GM21367 (cell line): ENCODE data around the gene RNF133.
"Not testable (repeated sequence)": the region's sequence is repeated elsewhere in the genome, so short reads cannot be mapped to it uniquely, and the experiment has no call there.

ENCODE experiments used
- ATAC-seq: cut with Tn5 transposase; IDR thresholded peaks from one replicate; pipeline ENCODE4 v1.9.1; 2021; ENCODE audit not compliant: unreplicated experiment

The RNF133 gene

DNA sequence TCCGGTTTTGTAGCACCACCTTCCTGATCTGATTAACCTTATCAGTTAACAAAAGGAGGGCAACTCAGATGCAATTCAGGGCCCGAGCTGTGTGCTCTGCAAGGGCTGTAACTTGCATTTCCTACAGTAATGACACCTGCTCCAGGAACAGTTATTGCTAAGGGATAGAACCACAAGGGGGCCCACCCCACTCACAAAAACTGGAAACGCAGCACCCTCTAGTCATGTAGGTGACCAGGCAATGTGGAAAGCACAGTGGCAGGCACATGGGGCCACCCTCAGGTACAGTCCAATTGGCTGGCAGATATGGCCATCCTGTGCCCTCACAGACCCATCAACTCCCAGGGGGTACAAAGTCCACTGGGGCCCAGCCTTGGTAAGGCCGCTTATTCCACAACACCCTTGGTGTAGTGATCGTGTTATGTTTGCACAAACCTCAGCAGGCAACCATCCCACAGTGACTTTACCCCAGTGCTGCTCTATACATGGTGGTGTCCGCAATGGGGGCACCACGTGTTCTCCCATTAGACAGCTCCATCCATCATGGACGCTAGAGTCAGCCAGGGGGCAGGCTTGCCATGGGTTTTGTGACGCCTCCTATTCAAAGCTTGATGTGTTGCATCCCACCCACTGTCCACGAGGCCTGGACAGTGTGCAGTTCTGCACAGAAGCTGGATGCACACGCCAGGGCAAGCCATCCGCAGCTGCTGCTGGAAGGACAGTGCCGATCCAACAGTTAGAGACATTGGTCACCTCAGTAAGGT lies 9.4 kb downstream of the RNF133 start:
- ATAC-seq = no peak

DNA sequence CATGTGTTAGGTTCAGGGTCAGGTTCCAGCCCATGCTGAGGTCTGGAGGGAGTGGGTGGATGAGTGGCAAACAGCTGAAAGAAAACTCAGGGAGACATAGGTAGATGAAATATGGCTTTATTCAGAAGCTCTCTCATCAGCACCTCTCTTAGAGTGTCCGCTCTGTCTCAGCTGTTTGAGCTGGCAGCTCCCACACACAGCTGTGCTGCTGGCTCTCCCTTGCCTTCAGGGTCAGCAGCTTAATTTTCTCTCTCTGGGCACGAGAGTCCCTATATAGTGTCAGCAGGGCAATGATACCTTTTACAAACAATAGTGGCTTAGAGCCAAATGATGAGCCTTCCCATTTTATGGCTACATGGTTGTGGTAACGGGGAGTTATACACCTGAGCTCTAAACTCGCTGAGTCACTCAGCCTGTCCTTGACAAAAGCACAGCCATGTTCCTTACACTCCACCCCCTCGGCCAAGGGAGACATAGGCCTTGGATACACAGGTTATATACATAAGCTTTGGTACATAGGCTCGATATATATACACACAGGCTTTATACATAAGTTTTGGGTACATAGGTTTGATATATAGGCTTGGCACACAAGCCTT lies 10.4 kb downstream of the RNF133 start:
- ATAC-seq = no peak

GRCh38 chr7:122686360-122686878 lies 12.5 kb downstream of the RNF133 start:
- ATAC-seq = no peak

- ATAC-seq = no peak
Observed at GRCh38 chr7:122684504-122684903, 14.4 kb downstream of the RNF133 start.

DNA sequence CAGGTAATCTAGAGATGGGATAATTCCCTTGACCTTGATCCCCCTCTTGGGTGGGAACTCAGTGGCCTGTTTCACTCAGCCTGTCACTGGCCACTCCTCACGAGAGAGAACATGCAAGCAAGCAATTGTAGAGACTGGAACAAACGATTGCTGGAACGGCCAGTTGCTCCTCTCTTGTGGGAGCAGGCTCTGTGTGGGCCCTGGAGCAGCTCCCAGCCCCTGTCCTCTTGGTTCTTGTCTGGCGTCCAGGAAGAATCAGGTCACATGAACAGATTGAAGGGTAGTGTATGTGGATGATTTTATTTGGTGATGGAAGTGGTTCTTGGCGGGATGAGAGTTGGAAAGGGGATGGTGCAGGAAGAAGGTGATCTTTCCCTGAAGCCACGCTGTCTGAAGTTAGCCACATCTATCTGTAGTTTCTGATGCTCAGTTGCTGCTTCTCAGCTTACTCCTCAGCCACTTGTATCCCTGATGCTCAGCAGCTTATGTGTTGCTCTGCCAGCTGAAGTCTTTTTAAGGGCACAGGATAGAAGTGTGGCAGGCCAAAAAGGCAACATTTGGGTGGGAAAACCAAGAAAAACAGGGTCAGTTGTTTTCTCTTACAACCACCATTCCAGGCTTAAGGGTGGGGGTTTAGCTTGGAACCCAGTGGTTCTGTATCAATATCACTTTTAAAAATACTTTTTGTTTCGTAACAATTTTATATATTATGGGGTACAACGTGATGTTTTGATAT lies 15.9 kb downstream of the RNF133 start:
- no peak for ATAC-seq

DNA sequence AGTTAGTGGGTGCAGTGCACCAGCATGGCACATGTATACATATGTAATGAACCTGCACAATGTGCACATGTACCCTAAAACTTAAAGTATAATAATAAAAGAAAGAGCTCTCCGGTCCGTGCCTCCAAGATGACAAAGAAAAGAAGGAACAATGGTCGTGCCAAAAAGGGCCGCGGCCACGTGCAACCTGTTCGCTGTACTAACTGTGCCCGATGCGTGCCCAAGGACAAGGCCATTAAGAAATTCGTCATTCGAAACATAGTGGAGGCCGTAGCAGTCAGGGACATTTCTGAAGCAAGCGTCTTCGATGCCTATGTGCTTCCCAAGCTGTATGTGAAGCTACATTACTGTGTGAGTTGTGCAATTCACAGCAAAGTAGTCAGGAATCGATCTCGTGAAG lies 17.7 kb downstream of the RNF133 start:
- ATAC-seq = not testable (repeated sequence)

DNA sequence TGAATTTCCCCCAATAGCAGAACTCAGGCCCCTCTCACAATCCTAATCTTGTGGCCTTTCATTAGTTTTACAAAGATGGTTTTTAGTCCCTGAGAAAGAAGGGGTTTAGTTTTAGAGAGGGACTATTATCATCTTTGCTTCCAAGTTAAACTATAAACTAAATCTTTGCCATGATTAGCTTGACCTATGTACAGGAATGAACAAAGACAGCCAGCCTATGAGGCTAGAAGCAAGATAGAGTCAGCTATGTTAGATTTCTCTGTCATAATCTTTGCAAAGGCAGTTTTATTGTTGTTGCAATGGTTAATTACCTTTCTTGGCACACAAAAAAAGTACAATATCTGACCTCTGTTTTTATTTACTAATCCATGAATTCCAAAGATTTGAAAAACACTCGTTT lies 19.1 kb downstream of the RNF133 start:
- no peak for ATAC-seq

GRCh38 chr7:122679269-122679709 lies 19.6 kb downstream of the RNF133 start:
- ATAC-seq = not testable (repeated sequence)

DNA sequence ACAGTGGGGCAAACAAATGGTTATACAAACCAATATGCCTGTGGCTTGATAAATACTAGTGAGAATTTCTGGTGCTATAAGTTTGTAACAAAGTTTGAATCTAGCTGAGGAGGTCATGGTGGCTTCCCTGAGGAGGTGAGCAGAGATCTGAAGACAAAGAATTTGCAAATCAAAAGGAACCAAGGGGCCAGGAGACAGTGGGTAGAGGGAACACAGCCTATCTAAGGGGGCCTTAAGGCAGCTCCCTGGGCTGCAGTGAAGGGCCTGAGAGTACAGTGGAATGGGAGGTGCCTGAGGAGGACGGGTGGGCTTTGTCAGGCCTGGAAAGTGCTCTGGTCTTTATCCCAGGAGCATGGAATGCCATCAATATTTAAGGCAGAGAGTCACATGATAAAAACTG lies 21.8 kb downstream of the RNF133 start:
- ATAC-seq = no peak

GRCh38 chr7:122676466-122676865 lies 22.5 kb downstream of the RNF133 start:
- no peak for ATAC-seq

GRCh38 chr7:122675621-122676020 lies 23.3 kb downstream of the RNF133 start:
- ATAC-seq = no peak

- ATAC-seq = no peak
Observed at GRCh38 chr7:122675011-122675410, 23.9 kb downstream of the RNF133 start.

DNA sequence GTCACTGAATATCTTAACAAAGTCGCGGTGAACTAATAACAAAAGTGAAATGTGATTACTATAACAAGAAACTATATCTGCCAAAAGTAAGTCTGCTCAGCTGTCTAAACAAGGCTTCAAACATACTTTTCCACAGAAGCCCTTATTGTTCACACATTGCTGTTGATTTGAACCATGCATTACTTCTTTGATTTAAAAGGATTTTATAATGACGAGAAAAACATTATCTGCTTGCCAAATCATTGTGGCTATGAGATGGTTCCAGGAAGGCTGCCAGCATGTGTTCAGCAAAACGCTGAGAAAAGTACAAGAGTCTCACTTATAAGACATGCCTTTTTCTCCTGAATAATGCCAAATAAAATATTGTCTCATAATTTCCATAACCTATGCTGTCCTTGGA lies 24.4 kb downstream of the RNF133 start:
- ATAC-seq = no peak

DNA sequence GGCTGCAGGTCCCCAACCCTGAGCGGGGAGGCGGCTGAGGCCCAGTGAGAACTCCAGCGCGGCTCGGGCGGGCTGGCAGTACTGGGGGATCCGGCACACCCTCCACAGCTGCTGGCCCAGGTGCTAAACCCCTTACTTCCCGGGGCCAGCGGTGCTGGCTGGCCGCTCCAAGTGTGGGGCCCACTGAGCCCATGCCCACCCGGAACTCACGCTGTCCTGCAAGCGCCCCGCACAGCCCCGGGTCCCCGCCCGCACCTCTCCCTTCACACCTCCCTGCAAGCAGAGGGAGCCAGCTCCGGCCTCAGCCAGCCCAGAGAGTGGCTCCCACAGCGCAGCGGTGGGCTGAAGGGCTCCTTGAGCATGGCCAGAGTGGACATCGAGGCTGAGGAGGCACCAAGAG lies 25.0 kb downstream of the RNF133 start:
- ATAC-seq = no peak

GRCh38 chr7:122672536-122672935 lies 26.4 kb downstream of the RNF133 start:
- ATAC-seq = no peak

- ATAC-seq = no peak
Observed at GRCh38 chr7:122663733-122664132, 35.2 kb downstream of the RNF133 start.

- no peak for ATAC-seq
Observed at GRCh38 chr7:122658856-122659255, 40.1 kb downstream of the RNF133 start.

- ATAC-seq = no peak
Observed at GRCh38 chr7:122653685-122654084, 45.2 kb downstream of the RNF133 start.

- ATAC-seq = no peak
Observed at GRCh38 chr7:122652876-122653275, 46.0 kb downstream of the RNF133 start.

DNA sequence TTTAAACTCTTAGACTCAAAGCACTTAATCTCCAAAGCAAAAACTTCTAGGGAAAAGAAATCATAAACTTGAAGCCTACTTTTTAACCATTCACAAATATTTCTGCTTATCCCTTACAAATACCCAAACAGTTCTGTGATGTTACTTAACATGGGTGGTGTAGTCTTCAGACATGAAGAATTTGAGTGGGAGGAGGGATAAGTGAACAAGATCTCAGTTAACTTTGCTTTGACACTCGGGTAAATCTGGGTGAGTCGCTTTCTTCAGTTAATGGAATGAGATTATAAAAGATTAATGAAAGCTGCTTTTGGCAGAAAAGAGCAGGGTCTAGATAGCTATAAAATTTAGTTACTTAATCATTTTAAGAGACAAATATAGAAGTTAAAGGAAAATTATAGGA lies 47.5 kb downstream of the RNF133 start:
- no peak for ATAC-seq
